HG02870 (cell line): ENCODE measurements around the gene DNMT1.
"Not testable (repeated sequence)": the region's sequence is repeated elsewhere in the genome, so short reads cannot be mapped to it uniquely, and the experiment has no call there.

ENCODE experiments used
- ATAC-seq: cut with Tn5 transposase; IDR thresholded peaks from one replicate; pipeline ENCODE4 v1.9.1; 2021; ENCODE audit warnings: mild to moderate bottlenecking, moderate library complexity; ENCODE audit not compliant: unreplicated experiment

The DNMT1 gene

DNA sequence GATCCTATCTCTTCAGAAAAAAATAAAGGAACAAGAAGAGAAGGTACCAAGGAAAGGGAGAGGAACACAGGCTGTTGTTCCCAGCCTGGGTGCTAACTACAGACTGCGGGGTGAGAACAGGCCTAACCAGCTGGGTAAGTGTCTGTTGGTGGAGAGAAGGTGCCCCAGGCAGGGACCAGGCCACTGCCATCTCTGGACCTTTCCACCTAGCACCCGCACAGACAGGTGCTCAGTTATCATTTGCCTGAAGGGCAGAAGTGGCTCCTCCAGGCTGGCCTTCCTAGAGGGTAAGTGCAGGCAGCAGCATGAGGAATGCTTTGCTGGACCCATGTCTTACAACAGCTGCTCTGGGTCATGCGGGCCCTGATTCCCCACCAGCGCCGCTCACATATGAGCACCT lies 10.1 kb downstream of the DNMT1 start:
- no peak for ATAC-seq

DNA sequence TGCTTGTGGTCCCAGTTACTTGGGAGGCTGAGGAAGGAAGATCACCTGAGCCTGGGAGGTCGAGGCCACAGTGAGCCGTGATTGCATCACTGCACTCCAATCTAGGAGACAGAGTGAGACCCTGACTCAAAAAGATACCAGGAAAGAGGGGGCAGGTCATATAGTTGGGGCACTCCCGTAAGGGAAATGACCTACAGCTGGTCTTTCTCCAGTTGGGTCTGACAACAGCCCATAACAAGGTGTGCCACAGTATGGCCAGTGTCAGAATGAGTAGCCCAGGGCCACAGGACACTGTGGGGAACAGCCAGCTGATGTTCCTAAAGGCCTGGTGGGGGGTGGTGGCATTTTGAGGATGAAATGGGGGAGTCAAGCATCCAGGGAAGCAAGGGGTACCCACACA lies 10.8 kb downstream of the DNMT1 start:
- no peak for ATAC-seq

DNA sequence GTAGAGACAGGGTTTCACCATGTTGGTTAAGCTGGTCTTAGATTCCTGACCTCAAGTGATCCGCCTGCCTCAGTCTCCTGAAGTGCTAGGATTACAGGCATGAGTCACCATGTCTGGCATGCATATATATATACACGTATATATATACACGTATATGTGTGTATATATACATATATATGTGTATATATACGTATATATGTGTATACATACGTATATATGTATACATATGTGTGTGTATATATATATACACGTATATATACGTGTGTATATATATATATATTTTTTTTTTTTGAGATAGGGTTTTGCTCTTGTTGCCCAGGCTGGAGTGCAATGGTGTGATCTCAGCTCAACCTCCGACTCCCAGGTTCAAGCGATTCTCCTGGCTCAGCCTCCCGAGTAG lies 11.9 kb downstream of the DNMT1 start:
- ATAC-seq, result no peak

DNA sequence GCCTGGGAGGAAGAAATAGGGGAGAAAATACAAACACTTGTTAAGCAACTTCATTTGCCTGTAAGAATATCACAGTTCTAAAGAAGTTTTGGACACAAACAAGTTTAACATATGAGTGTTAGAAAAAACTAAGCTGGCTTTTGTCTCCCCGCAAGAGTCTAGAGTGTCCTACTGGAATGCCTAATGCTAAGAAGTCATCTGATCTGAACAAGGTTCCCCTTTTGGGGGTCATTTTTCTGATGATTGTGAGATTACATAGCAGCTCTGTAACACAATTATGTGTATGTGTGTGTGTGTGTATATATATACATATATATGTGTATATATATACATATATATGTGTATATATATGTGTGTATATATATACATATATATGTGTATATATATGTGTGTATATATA lies 12.7 kb downstream of the DNMT1 start:
- no peak for ATAC-seq

DNA sequence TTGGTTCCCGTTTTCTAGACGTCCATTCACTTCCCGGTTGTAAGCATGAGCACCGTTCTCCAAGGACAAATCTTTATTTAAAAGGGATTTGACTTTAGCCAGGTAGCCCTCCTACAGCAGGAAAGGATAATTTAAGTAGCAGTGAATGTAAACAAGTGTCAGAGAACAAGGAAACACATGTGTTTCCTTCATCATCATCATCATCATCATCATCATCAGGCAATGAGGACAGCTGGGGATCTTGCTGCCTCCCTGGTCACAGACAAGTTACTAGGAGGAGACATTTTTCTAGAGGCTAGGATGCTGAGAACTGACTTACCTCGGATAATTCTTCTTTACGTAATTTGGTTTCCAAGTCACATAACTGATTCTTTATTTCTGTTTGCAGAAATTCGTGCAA lies 14.3 kb downstream of the DNMT1 start:
- no peak for ATAC-seq

DNA sequence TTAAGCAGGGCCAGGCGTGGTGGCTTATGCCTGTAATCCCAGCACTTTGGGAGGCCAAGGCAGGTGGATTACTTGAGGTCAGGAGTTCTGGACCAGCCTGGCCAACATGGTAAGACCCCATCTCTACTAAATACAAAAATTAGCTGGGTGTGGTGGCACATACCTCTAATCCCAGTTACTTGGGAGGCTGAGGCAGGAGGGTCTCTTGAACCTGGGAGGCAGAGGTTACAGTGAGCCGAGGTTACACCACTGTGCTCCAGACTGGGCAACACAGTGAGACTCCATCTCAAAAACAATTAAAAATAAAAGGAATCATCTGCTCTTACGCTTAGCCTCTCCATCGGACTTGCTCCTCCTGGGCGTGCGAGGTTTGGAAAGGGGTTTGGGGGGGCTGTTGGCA lies 14.7 kb downstream of the DNMT1 start:
- ATAC-seq, result not testable (repeated sequence)

DNA sequence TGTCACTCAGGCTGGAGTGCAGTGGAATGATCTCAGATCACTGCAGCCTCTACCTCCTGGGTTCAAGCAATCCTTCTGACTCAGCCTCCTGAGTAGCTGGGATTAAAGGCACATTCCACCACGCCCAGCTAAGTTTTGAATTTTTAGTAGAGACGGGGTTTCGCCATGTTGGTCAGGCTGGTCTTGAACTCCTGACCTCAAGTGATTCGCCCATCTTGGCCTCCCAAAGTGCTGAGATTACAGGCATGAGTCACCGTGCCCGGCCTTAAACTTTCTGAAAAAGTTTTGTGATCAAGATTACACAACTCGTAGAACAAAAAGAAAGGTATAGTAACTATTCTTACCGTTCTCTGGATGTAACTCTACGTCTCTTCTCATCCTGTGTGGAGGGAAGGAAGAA lies 21.2 kb downstream of the DNMT1 start:
- ATAC-seq, result no peak

DNA sequence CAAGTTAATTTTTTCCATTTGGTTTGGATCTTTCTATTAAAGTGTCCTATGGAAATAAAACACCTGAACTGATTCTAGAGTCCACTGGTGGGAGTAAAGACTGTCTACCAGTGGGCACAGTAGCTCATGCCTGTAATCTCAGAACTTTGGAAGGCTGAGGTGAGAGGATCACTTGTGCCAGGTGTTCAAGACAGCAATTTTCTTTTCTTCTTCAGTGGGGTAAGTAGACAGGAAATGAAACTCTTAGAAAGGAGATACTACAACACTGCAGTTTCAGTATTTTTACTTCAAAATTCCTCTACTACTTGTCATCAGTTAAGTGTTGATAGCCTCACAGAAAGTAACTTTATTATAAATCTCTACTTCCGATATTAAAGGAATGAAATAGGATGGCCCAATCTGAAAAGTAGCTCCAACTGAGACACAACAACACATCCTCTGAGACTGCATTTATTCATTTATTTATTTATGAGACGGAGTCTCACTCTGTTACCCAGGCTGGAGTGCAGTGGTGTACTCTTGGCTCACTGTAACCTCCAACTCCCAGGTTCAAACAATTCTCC lies 26.3 kb downstream of the DNMT1 start:
- ATAC-seq, result no peak

DNA sequence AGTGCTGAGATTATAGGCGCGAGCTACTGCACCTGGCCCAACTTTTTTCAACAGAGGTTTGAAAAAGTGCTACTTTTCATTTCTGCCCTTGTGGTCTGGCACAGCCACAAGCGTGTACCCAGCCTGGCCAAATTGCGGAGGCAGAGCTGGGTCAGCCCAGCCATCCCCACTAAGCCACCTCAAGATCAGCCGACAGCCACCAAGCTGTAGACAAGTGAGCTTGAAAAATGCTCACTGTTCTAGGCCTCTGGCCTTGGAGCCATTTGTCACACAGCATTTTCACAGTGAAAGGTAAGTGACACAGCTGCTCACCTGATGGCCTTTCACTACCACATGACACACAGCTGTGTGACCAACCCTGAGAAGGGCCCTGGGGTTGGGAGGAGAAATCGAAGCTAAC lies 27.3 kb downstream of the DNMT1 start:
- no peak for ATAC-seq

DNA sequence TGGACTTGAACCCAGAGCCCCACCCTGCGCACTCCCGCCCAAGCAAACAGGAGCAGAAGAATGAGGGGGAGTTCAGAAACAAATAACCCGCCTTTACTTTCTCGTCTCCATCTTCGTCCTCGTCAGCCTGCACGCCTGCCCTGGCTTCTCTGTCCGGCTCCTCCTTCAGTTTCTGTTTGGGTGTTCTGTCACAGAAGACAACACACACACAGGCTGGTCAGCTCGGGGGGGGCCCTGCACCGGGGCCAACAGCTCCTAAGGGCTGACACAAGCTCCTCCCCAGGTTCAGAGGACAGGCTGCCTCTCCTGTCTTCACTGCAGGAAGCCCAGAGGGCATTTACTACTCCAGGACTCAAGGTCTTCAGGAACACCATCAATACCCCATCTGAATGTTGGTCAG lies 28.3 kb downstream of the DNMT1 start:
- ATAC-seq, result not testable (repeated sequence)

DNA sequence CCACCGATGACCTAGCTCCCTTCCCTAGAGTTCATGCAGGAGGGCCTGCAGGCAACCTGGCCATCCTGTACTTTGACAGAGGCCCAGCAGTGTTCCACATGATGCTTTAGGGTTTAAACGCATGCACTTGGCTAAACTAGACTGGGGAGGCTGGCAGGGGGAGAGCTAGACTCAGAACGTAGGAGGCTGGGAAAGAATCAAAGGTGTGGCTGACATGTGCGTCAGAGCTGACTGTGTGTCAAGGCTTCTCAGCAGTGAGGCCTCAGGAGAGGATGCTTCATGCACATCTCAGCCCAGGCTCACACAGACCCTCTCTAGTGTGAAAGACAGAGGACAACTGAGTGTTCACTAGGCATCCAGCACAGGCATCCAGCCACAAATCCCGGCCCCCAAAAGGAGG lies 28.7 kb downstream of the DNMT1 start:
- ATAC-seq, result no peak

DNA sequence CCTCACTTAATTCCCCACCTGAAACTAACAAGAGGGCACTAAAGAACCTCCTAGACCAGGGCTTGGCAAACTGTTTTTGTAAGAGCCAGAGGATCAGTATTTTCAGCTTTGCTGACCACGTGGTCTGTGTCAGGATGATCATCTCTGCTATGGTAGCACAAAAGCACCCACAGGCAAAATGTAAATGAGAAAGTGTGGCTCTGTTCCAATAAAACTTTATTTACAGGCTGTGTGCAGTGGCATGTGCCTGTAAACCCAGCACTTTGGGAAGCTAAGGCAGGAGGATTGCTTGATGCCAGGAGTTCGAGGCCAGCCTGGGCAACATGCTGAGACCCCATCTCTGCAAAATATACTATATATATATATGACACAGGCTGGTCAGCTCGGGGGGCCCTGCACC lies 31.2 kb downstream of the DNMT1 start:
- ATAC-seq, result no peak

DNA sequence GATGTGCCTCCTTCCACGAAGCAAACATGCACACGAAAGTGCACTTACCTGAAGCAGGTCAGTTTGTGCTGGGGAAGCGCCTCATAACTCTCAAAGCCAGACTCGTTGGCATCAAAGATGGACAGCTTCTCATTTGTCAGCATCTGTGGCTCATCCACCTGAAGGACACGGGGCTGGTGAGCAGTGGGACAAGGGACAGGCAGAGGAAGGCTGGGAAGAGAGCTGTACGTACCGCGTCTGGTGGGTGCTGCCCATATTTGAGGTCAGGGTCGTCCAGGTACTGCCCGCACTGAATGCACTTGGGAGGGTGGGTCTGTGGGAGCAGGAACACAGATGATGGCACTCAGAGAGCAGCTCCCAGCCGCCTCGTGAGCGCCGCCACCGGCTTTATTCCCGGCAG lies 35.1 kb downstream of the DNMT1 start:
- ATAC-seq, result no peak

DNA sequence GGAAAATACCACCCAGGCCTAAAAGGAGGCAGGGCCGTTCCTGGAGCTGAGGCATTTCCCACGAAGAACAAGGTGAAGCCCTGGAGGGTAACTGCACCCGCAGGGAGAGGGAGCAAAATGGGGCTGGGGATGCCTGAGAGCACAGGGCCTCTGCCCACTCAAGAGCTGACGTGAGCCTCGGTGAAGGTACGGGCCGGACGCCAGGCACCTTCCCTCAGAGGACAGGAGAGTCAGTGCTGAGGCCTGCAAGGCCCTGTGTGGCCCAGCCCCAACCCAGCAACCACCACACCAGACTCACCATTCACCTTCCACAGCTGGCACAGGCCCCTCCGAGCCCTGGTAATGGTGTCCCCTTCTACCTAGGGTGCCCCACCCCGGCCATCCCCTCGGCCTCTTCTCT lies 36.3 kb downstream of the DNMT1 start:
- no peak for ATAC-seq

DNA sequence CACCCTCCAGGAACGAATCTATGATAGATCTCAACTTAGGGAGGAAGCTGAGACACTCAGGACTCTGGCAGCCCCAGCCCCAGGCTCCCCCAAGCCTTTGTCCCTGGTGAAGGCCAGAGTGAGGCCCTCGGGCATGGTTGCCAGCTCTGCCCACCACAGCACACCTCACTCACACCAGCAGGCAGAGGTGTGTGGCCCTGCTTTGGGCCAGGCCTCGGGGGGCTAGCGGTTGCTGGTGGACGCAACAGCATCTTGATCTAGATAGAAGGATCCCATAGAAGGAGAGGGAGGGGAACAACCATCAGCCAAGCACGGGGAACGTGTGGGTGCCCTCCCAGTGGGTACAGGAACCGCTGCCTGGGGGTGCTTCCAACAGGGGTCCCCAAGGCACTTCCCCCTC lies 36.7 kb downstream of the DNMT1 start:
- ATAC-seq, result no peak

DNA sequence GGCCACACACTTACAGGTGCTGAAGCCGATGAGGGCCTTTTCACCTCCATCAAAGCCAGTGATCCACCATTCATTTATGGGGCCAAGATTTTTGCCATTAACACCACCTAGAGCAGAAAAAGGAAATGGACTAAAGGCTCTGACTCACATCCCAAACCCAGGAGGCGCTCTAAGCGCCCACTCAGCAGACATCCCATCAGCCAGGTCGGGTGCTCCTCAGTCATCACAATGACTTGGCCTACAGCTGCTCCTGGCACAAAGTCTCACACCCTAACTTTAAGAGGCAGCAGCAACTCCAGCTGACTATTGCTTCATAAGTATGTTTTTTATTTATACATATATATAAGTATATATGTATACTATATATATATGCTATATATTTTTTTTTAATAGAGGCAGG lies 38.9 kb downstream of the DNMT1 start:
- no peak for ATAC-seq

DNA sequence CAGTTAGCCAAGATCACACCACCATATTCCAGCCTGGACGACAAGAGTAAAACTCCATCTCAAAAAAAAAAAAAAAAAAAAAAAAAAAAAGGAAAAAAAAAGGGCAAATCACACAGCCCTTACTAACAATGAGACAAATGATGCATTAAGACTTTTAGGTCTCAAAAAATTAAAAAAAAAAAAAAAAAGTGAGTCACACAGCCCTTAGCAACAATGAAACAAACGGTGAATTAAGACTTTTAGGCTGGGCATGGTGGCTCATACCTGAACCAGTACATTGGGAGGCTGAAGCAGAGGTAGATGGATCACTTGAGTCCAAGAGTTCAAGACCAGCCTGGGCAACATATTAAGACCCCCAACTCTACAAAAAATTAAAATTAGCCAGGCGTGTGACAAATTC lies 42.7 kb downstream of the DNMT1 start:
- no peak for ATAC-seq

DNA sequence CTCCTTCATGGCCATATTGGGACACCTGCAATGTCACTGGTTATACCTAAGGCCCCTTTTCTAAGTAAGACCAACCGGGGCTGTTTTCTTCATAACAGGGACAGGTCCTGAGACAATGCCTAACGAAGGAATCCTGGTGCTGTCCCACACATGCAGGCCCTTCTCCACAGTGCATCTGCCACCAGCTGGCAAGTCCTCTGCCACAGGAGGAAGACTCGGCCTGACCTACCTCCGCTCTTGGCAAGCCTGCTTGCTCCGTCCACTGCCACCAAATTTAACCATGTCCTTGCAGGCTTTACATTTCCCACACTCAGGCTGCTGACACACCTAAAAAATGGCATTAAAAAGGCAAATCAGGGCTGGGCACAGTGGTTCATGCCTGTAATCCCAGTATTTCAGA lies 43.2 kb downstream of the DNMT1 start:
- no peak for ATAC-seq

DNA sequence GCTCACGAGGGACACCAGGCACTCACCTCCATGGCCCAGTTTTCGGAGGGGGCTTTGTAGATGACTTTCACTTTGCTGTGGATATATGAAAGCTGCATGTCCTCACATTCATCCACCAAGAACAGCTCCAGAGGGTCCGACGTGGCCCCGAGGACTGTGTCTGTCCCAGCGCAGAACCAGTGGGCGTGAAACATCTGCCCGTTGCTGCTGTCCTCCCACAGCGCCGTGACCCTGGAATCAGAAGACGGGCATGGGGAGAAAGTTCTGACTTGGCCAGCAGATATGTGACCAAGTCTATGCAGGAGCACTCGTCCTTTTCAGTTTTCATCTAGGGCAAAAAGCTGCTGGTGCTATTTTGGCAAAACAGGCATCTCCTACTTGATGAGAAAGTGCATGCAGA lies 45.3 kb downstream of the DNMT1 start:
- no peak for ATAC-seq

DNA sequence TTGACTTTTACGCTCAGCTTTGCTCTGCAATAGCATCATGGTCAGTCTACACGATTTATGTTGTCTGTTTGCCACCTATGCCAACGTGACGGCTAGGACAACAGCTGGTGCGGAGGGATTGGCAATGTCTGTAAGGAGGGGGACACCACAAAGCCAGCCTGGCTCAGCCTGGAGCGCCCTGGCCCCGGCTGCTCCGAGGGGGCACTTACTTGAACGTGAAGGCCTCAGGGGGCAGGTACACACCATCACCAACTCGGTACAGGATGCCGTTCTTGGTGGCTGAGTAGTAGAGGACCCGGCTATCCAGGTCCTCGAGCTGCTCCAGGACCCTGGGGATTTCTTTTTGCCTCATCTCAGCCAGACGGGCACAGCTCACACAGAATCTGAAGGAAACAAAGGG lies 48.6 kb downstream of the DNMT1 start:
- ATAC-seq, result no peak

DNA sequence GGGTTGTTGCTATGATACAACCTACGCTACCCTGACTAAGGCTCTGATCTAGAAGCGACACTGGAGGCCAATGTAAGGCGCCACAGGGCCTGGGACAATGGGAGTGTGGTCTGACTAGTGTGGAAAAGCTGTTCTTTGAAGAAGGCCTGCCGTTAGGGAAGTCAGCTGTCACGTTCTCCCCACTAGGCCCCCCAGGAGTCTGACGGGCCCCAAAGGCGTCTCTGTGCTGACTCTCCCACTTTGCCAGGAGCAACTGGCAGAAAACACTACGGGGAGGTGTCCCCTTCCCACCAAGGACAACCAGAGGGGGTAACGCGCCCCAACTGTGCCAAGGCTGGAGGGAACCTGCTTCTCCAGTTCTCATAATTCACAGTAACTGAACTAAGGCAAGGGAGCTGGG lies 49.7 kb downstream of the DNMT1 start:
- ATAC-seq, result no peak

DNA sequence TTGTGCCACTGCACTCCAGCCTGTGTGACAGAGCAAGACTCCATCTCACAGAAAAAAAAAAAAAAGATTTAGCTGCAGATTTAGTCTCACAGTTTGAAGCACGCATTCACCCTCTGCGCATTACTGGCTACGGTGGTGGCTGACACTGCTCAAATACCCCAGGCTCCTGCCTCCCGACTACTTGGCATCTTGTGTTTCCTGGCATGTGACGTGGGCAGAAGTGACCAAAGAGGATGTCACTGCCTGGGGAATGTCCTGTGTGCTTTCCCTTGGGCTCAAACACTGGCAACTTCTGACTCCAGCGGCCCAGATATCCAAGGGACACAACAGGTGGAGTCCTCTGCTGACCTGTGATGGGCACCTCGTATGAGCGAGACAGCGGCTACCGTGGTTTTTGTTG lies 50.4 kb downstream of the DNMT1 start:
- no peak for ATAC-seq

DNA sequence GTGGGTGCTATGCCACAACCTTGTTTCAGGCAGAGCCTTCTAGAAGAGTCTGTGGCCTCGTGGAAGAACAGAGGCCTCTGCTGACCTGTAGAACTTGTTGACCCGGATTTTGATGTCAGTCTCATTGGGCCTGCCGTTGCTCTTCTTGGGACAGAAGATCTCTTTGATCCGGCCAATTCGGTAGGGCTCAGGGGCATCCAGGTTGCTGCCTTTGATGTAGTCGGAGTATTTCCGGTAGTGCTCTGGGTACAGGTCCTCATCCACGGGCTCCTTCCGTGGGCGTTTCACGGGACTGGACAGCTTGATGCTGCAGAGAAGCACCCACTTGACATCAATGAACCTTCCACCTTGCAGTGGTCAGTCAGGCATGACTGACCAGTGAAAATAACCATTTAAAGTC lies 51.1 kb downstream of the DNMT1 start:
- ATAC-seq, result no peak
